HG03103 (cell line): Measurements from ENCODE around the gene PLCL2.

Experiments used
- ATAC-seq: cut with Tn5 transposase; IDR thresholded peaks from one replicate; pipeline ENCODE4 v1.9.1; 2021; ENCODE audit warnings: low read depth; ENCODE audit not compliant: unreplicated experiment

PLCL2 gene

DNA sequence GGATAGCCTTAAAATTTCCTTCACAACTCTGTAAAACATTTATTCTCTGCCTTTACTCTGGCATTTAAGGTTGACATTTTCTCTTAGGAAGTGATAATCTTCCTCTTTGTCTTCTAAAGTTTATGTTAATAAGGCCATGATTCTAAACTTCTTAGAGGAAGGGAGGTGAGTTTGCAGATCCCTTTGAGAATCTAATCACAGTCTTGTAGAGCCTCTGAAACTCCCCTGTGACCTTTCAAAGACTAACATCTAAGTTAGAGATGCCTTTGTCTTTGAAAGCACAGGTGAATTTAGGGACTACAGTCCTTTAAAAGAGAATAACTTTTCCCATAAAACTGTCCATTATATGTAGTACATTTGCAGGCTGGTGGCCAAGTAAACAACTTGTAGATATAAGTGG, 115.1 kb downstream of the PLCL2 start:
- no peak for ATAC-seq

DNA sequence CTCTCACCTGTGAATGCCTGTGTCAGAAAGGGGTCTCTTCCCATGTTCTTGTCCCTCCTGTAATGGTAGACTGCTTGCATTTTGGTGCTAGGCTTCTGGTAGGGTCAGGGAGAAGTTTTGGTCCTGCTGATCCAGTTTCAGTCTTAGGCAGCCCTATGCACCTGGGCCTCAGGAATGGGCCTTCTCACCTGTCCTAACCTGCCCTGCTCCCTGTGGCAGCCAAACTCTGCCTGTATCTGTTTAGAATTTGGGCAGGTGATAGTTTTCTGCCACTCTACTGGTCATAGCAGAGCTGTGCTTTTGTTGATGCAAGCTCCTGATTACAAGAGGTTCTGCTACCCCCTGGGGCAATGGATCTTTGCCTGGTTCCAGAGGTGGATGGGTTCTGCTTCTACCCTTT, 118.7 kb downstream of the PLCL2 start:
- no peak for ATAC-seq

DNA sequence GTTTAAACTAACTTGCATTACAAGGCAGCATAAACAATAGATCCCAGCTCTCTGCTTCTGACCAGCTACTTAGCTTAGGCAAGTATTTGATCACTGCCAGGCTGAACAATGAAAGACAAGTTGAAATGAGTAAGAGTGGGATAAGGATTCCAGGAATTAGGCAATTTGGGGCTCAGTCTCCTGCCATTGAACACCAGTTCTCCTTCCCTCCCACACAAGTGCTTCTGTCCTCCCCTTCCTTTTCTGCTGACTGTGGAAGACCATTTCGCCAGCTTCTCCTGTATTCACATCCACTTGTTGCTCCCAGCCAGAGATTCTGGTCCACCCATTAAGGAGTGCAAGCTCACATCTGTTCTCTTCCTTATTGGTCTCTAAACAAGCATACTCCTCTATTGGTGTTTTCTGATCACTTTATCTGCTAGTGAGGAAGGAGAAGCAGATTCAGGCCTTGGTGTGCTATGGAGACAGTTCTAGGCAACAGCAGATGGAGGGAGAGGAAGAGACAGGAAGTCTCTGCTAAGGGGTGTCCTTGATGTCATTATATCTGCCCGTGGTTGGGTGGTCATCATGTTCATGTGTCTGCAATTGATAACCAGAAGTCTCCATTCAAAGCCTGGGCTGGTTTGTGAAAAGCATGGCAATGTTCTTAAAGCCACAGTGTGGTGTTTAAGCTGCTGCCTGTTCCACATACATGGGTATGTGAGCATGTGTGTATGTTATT, 121.5 kb downstream of the PLCL2 start:
- ATAC-seq: no peak

DNA sequence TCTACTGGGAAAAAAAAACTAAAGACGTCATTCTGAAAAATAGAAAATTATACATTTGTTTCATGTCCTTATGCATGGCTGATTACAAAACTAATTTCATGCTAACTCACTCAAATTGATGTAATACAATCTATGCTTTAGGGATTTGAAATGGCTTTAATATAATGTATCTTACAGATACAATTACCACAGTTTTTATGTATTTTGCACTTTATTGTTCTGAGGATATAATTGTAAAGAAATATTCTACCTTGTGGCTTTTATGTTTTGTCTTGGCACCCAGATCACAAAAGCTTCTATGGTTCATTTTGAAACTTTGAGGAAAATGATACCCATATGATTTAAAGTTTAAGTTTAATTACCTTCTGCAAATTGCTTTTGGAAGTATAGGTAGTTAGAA, 122.5 kb downstream of the PLCL2 start:
- ATAC-seq: no peak

DNA sequence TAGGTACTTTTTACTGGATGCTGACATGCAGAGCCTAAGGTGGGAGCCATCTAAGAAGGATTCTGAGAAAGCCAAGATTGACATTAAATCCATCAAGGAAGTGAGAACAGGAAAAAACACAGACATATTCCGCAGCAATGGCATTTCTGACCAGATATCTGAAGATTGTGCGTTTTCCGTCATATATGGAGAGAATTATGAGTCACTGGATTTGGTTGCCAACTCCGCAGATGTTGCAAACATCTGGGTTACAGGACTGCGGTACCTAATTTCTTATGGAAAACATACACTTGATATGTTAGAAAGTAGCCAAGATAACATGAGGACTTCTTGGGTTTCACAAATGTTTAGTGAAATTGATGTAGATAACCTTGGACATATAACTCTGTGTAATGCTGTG, 125.1 kb downstream of the PLCL2 start:
- ATAC-seq: no peak

DNA sequence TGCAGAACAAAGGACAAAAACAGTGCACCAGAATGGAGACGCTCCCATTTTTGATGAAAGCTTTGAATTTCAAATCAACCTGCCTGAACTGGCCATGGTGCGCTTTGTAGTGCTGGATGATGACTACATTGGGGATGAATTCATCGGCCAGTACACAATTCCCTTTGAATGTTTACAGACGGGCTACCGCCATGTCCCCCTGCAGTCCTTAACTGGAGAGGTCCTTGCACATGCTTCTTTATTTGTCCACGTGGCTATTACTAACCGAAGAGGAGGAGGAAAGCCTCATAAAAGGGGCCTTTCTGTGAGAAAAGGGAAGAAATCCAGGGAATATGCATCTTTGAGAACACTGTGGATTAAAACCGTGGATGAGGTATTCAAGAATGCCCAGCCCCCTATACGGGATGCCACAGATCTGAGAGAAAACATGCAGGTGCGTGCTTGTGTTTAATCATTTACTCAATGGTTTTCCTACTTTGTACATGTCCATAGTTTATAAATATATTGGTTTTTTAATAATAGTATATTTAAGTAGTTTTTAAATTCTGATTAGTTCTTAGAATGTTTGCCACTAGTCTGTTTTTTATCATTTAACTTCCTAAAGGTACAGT, 127.1 kb downstream of the PLCL2 start:
- no peak for ATAC-seq

DNA sequence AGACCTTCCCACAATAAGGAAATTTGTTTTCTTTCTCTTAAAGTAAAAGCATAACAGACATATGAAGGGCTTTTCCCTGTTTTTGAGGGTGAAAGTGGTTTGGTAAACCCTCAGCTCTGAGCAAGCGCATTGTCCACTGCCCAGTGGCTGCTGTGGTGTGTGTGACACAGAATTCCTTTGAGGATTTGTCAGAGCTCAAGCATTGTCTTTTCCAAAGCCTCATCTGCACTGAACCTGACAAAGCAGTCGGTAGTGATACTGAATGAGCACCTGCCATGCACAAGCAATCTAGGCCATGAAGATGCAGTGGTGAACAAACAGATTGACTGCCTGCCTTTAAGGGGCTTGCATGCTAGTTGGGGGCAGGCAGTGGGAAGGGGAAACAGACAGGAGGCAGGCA, 128.3 kb downstream of the PLCL2 start:
- ATAC-seq: no peak

DNA sequence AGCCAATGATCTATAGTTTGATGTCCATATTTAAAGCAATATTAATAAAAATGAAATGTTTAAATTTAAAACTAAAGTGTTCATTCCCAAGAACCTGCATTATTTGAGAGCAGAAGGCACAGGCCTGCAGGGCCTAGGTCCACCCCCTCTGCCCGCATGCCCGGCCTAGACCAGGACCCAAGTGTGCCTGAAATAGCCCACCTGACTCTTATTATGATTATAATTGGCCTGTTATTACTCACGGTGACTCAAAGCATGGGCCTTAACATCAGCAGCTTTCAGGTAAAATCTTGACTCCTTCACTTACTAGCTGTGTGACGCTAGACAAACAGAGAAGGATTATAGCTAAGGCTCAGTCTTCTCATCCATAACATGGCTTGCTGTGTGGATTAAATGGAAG, 128.8 kb downstream of the PLCL2 start:
- no peak for ATAC-seq

DNA sequence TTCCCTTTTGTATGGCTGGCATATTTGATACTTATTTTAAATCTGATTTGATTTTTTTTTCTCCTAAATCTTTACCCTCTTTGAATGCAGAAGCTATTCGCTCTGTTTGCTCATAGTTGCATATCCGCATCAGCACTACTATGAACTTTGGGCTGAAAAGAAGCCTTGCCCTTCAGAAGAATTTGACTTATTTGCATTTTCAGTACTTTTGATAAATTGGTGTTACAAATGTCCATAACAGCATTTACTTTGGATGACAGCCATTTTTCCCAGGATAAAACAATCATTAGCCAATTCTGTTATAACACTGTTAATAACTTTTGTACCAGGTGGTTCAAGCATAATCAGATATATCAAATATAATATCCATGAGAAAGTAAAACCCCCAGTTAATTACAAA, 129.5 kb downstream of the PLCL2 start:
- no peak for ATAC-seq

DNA sequence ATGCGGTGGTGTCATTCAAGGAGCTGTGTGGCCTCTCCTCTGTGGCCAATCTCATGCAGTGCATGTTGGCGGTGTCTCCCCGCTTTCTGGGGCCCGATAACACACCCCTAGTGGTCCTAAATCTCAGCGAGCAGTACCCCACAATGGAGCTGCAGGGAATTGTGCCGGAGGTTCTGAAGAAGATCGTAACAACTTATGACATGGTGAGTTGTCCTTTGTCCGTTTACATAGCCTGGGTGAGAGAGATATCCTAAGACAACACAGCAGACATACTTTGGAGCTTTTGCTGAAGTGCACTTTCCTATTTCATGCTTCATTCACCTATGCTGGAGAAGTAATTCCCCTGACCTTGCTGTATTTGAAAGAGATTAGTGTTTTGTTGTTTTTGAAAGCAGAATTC, 130.0 kb downstream of the PLCL2 start:
- no peak for ATAC-seq

DNA sequence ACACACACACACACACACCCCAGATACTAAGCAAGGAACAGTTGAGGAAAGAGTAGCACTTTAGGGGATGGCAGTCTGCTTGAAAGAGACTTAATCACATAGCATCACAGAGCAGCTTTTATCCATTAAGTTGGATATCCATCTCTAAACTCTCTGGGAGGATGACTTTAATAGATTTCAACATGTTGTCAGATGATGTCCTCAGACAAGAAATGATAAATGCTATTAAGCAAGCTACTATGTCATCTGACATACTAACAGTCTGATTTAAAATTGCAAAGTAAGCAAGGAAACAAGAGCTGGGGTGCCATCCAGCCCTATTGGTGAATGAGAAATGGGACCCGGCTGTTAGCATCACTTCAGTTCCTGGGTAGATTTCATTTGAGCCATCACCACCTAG, 136.9 kb downstream of the PLCL2 start:
- ATAC-seq: no peak

DNA sequence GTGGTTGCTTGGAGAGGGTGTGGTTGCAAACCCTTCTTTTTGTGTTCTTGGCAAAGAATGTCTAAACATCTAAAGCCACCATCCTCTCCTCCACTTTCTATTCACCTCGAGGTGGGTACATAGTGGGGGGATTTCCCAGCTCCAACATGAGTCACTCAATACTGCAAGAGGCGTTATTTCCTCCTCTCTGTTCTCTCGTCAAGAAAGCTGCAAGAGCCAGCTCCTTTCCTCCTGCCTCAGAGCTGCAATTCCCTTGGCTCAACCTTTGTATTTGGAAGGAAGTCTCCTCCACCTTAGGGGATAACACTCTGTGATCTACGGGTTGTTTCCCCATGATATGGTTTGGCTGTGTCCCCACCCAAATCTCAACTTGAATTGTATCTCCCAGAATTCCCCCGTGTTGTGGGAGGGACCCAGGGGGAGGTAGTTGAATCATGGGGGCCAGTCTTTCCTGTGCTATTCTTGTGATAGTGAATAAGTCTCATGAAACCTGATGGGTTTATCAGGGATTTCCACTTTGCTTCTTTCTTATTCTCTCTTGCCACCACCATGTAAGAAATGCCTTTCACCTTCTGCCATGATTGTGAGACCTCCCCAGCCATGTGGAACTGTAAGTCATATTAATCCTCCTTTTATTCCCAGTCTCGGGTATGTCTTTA, 138.4 kb downstream of the PLCL2 start:
- ATAC-seq: no peak

DNA sequence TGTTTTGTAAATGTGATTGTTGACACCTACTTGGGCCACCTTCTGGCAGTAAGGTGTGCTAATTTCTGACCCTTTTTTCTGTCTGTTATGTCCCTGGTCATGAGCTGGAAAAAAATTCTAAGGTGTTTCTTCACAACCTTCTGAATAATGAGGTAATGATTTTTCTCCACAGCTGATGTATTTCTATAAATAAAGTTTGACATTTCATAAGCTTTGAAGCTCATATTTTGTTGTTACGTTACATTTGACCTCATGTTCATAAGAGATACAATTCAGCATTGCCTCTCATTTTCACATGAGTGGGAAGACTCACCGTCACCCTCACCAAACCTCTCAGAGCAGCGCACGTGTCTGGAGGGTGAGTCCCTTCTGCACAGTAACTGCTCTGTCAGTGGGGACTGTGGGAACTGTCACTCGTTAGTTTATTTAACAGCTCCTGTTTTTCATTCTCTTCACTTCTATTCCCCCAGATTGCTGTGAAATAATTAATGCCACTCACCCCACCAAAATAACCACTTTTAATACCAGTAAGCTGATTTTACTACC, 140.9 kb downstream of the PLCL2 start:
- ATAC-seq: no peak

DNA sequence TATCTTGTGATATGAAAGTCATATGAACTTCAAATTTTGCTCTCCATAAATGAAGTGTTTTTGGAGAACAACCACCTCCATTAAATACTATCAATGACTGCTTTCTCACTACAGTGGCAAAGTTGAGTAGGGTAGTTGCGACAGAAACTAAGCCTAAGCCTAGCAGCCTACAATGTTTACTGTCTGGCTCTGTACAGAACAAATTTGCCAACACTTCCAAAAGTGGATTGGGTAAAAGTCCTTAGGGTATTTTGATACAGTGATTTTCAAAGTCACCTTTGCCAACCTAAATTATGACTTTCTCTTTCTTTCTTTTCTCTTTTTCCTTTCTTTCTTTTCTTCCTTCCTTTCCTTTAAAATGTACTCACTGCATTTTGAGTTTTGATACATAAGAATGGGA, 142.6 kb downstream of the PLCL2 start:
- ATAC-seq: no peak

DNA sequence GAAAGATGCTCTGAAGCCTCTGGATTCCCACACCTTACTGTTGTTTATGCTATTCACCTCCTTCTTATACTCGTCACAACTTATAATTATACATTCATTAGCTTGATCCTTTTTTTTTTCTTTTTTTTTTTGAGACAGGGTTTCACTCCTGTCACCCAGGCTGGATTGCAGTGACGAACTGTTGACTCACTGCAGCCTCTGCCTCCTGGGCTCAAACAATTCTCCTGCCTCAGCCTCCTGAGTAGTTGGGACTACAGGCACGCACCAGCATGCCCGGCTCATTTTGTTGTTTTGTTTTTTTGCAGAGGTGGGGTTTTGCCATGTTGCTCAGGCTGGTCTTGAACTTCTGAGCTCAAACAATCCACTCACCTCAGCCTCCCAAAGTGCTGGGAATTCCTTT, 143.6 kb downstream of the PLCL2 start:
- ATAC-seq: no peak

DNA sequence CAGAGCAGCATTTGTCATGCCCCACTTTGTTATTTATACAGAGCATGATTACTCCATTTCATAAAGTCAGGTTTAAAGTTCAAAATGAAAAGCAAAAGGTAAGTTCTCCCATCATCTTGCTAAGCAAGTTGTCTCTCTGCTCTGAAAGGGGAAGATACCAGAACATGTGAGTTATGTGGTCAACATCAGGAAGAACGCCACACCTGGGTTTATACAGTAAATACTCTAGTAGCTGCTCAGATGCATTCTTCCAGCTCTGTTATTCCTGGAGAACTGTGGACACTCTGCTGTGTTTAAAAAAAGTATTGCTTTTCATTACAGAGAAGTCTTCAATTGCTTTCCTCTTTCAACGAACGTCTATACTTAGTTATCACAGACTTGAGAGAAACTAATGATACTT, 145.7 kb downstream of the PLCL2 start:
- peak; percentile 57 for ATAC-seq

DNA sequence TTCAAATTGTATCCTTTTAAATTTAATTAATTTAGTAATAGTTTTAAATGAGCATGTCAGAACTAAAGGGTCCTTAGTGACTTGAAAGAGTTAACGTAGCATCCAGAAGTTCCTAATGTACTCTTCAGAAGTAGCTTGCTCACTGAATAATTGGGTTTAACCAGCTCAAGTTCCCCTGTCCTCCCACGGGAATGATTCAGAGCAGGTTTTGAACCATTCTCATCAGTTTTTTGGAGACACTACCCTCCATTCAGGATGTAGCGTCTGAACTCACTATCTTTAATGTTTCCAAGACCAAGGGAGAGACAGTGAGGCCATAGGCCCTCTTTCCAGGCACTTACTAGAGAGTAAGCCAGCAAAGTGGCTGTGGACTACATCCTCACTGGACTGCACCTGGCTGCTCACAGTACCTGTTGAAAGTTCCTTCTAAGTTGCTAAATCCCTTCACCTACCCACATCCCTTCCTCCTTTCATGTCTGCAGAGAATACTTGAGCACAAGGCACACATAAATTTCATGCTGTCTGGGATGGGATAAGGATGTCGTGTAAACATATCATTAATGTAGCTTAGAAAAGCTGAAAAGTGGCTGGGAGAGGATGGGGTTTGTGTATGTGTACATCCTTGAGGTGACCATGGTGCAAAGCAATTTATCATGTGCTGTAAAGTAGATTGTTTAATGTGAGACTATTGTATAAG, 146.3 kb downstream of the PLCL2 start:
- ATAC-seq: no peak

DNA sequence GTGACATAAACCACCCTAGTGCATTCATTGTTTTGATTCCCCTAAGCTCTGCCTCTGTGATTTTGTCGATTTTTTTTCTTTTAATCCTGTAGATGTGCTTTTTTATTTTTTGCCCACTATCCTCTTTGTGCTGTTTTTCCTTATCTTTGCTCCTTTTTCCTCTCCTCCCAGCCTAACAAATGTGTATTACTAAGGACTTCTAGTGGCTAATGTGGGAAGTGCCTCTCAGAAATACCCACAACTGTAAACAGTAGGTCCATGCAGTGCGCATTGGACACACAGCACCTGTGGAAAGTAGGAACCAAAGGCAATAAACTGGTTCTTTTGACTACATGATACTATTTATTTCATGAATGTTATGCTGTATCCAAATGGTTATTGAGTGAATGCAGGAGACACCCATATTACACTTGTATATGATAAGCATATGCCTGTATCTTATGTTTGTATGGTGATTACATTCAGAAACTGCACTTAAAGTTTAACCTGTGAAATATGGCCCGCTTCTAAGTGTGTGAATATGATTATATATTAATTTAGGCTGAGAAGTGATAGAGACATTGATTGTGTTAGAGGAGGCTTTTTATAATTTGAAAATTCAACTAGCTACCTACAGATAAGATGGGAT, 147.8 kb downstream of the PLCL2 start:
- ATAC-seq: no peak

DNA sequence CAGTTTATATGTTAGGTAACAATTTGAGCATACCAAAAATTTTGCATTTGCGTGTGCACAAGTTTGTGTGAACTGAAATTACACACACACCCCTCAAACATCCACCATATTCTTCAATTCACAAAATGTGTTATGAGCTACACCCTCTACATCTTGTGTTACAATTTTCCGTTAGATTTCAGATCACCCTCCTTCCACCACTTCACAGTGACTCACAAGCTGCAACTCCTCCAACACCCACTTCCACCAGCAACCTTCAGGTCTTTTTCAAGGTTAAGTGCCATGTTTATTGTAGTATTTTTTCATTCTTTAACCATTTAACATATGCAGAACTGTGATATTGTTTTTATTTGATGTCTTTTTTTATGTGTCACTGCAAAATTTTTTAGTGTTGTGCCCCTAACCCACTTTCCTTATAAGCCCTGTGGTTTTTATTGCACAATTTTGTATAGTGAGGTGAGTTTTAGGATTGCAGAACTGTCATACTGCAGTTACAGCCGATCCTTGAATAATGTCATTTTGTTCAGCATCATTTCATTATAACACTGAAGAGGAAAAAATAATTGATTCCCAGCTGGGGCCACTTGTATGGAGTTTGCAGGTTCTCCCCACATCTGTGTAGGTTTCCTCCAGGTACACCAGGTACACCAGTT, 148.9 kb downstream of the PLCL2 start:
- ATAC-seq: no peak

DNA sequence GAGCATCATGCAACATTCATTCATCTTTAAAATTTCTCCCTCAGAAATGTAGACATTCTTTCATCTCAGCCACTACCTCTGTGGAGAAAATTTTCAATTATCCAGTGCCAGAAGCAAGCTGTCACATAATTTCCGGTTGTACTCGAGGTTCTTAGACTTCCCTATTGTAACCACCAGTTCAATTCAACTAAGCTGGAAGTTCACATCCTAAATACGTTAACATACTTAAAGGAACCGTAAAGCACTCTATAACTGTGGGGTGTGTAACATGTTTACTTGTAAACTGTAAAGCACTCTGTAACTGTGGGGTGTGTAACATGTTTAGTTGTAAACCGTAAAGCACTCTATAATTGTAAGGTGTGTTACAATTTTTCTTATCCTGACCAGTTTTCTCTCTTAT, 150.3 kb downstream of the PLCL2 start:
- ATAC-seq: no peak
